ENCODE data around the gene LCP1. TPM values are rescaled to one million over a fixed set of nuclear protein-coding genes. Genes with fewer than 3 reads are reported as not detected.
A peak's percentile ranks its signal among the peaks of the same experiment; 100 is the strongest.

The LCP1 gene
- total and polyA plus RNA-seq, 2 of the 13 experiments (the other 11 are each of a cell fraction or from before 2014, with no cell fraction given) = 1.6 TPM

- TF ChIP-seq, protein P1, sequence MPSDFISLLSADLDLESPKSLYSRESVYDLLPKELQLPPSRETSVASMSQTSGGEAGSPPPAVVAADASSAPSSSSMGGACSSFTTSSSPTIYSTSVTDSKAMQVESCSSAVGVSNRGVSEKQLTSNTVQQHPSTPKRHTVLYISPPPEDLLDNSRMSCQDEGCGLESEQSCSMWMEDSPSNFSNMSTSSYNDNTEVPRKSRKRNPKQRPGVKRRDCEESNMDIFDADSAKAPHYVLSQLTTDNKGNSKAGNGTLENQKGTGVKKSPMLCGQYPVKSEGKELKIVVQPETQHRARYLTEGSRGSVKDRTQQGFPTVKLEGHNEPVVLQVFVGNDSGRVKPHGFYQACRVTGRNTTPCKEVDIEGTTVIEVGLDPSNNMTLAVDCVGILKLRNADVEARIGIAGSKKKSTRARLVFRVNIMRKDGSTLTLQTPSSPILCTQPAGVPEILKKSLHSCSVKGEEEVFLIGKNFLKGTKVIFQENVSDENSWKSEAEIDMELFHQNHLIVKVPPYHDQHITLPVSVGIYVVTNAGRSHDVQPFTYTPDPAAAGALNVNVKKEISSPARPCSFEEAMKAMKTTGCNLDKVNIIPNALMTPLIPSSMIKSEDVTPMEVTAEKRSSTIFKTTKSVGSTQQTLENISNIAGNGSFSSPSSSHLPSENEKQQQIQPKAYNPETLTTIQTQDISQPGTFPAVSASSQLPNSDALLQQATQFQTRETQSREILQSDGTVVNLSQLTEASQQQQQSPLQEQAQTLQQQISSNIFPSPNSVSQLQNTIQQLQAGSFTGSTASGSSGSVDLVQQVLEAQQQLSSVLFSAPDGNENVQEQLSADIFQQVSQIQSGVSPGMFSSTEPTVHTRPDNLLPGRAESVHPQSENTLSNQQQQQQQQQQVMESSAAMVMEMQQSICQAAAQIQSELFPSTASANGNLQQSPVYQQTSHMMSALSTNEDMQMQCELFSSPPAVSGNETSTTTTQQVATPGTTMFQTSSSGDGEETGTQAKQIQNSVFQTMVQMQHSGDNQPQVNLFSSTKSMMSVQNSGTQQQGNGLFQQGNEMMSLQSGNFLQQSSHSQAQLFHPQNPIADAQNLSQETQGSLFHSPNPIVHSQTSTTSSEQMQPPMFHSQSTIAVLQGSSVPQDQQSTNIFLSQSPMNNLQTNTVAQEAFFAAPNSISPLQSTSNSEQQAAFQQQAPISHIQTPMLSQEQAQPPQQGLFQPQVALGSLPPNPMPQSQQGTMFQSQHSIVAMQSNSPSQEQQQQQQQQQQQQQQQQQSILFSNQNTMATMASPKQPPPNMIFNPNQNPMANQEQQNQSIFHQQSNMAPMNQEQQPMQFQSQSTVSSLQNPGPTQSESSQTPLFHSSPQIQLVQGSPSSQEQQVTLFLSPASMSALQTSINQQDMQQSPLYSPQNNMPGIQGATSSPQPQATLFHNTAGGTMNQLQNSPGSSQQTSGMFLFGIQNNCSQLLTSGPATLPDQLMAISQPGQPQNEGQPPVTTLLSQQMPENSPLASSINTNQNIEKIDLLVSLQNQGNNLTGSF (CRISPR knock-in tag; IDR thresholded peaks at IDR 0.05) = no peak
- peak; percentile 84 for TF ChIP-seq MLX (CRISPR knock-in tag; IDR thresholded peaks at IDR 0.05)
- no peak; the same call in 1 of the 2 replicates for TF ChIP-seq ZBTB33 (CRISPR knock-in tag; IDR thresholded peaks at IDR 0.05)
- no peak for TF ChIP-seq MIER2 (CRISPR knock-in tag; IDR thresholded peaks at IDR 0.05)
- peak; percentile 61; the same call in 1 of the 2 replicates for TF ChIP-seq TCF7L2 (IDR thresholded peaks at IDR 0.05; ENCODE audit: low read depth, low read length)
- TF ChIP-seq BHLHE40 (IDR thresholded peaks at IDR 0.05; ENCODE audit: low read length) = peak; percentile 34; the same call in 1 of the 2 replicates
- TF ChIP-seq, protein P2, sequence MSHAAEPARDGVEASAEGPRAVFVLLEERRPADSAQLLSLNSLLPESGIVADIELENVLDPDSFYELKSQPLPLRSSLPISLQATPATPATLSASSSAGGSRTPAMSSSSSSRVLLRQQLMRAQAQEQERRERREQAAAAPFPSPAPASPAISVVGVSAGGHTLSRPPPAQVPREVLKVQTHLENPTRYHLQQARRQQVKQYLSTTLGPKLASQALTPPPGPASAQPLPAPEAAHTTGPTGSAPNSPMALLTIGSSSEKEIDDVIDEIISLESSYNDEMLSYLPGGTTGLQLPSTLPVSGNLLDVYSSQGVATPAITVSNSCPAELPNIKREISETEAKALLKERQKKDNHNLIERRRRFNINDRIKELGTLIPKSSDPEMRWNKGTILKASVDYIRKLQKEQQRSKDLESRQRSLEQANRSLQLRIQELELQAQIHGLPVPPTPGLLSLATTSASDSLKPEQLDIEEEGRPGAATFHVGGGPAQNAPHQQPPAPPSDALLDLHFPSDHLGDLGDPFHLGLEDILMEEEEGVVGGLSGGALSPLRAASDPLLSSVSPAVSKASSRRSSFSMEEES (CRISPR knock-in tag; IDR thresholded peaks at IDR 0.05) = peak; percentile 58; the same call in 1 of the 2 replicates
- no peak for TF ChIP-seq SMAD9 (CRISPR knock-in tag; IDR thresholded peaks at IDR 0.05)
- no peak for TF ChIP-seq E2F2 (CRISPR knock-in tag; IDR thresholded peaks at IDR 0.05; ENCODE audit: borderline replicate concordance)
- TF ChIP-seq ARID5B (CRISPR knock-in tag; IDR thresholded peaks at IDR 0.05) = peak; percentile 88
- TF ChIP-seq RELA (CRISPR knock-in tag; IDR thresholded peaks at IDR 0.05) = no peak
- TF ChIP-seq ARNTL (CRISPR knock-in tag; IDR thresholded peaks at IDR 0.05) = peak; percentile 62; the same call in 1 of the 2 replicates
- peak; percentile 58; the same call in 1 of the 2 replicates for TF ChIP-seq THAP11 (CRISPR knock-in tag; IDR thresholded peaks at IDR 0.05)
- 0 out of 2 replicates have a peak, but pooled peaks have one; percentile 25 for TF ChIP-seq TOPORS (CRISPR knock-in tag; IDR thresholded peaks at IDR 0.05)
- TF ChIP-seq ZEB1 (IDR thresholded peaks at IDR 0.05; ENCODE audit: insufficient replicate concordance, low read depth) = no peak
- TF ChIP-seq NCOA2 (CRISPR knock-in tag; IDR thresholded peaks at IDR 0.05) = peak; percentile 91
These were observed 72.5 kb downstream of the LCP1 start (continued) for GRCh38 chr13:46109451-46109850.
